ENCODE results near the gene GET4.

The GET4 gene

GRCh38 chr7:903921-904755, 27.8 kb downstream of the GET4 start:
- no peak overlapping the region for H3K4me3 ChIP-seq (ENCODE audit: low read depth, low read length)
- peaks cover 8% of the 10 kb centered on the region for H3K27me3 ChIP-seq (replicated peaks)
- H3K36me3 ChIP-seq (replicated peaks) = no peaks in the 10 kb centered on the region
- in situ Hi-C loops (cut with HindIII; ENCODE audit: low pct_ligation_motif_present, low sequenced_read_pairs) = no loop called here
- no peak for TF ChIP-seq CTCF (IDR thresholded peaks at IDR 0.05; ENCODE audit: low read depth, low read length, missing control alignments)
- no peak overlapping the region for H3K27ac ChIP-seq
- DNase-seq = no peak

GRCh38 chr7:904847-905246, 28.5 kb downstream of the GET4 start:
- TF ChIP-seq CTCF (IDR thresholded peaks at IDR 0.05; ENCODE audit: low read depth, low read length, missing control alignments) = no peak
- H3K4me3 ChIP-seq (ENCODE audit: low read depth, low read length) = no peak overlapping the region
- DNase-seq = no peak
- H3K27ac ChIP-seq = no peak overlapping the region
- in situ Hi-C loops (cut with HindIII; ENCODE audit: low pct_ligation_motif_present, low sequenced_read_pairs) = no loop called here
- H3K36me3 ChIP-seq (replicated peaks) = no peaks in the 10 kb centered on the region
- H3K27me3 ChIP-seq (replicated peaks) = peaks cover 8% of the 10 kb centered on the region

GRCh38 chr7:906776-907157, 30.4 kb downstream of the GET4 start:
- Histone ChIP-seq H3K27me3 (replicated peaks) (peaks cover 8% of the 10 kb centered on the region), H3K4me3 (ENCODE audit: low read depth, low read length) (no peak overlapping the region), H3K27ac (no peak overlapping the region), H3K36me3 (replicated peaks) (no peaks in the 10 kb centered on the region)
- DNase-seq = no peak
- TF ChIP-seq CTCF (IDR thresholded peaks at IDR 0.05; ENCODE audit: low read depth, low read length, missing control alignments) = no peak
- in situ Hi-C loops (cut with HindIII; ENCODE audit: low pct_ligation_motif_present, low sequenced_read_pairs) = no loop called here

- Histone ChIP-seq H3K4me3 (ENCODE audit: low read depth, low read length) (no peak overlapping the region), H3K27ac (no peak overlapping the region), H3K36me3 (replicated peaks) (no peaks in the 10 kb centered on the region), H3K27me3 (replicated peaks) (peaks cover 8% of the 10 kb centered on the region)
- no peak for DNase-seq
- in situ Hi-C loops (cut with HindIII; ENCODE audit: low pct_ligation_motif_present, low sequenced_read_pairs) = no loop called here
- no peak for TF ChIP-seq CTCF (IDR thresholded peaks at IDR 0.05; ENCODE audit: low read depth, low read length, missing control alignments)
Measured at GRCh38 chr7:907158-907980, 31.0 kb downstream of the GET4 start.

GRCh38 chr7:908159-908581, 31.8 kb downstream of the GET4 start:
- Histone ChIP-seq H3K27ac (no peak overlapping the region), H3K27me3 (replicated peaks) (peaks cover 8% of the 10 kb centered on the region), H3K4me3 (ENCODE audit: low read depth, low read length) (no peak overlapping the region), H3K36me3 (replicated peaks) (no peaks in the 10 kb centered on the region)
- DNase-seq = no peak
- in situ Hi-C loops (cut with HindIII; ENCODE audit: low pct_ligation_motif_present, low sequenced_read_pairs) = no loop called here
- no peak for TF ChIP-seq CTCF (IDR thresholded peaks at IDR 0.05; ENCODE audit: low read depth, low read length, missing control alignments)

Measured in brain microvascular endothelial cell (primary cell).